ENCODE data around the gene PYCR2.
"Not testable (repeated sequence)": the region's sequence is repeated elsewhere in the genome, so short reads cannot be mapped to it uniquely, and the experiment has no call there.

GRCh38 chr1:225936086-225936485 lies 12.0 kb upstream of the PYCR2 start:
- not testable (repeated sequence) for TF ChIP-seq CTCF (IDR thresholded peaks at IDR 0.05; ENCODE audit: insufficient read depth, low read length, poor library complexity, severe bottlenecking); EZH2phosphoT487 (conservative IDR thresholded peaks at IDR 0.05; ENCODE audit: low read length)

All from SU-DHL-6 (cell line).